MG63 (cell line): ENCODE measurements around the gene CTAGE8. TPM values are rescaled to one million over a fixed set of nuclear protein-coding genes. Genes with fewer than 3 reads are reported as not detected.
"Not testable (repeated sequence)": the region's sequence is repeated elsewhere in the genome, so short reads cannot be mapped to it uniquely, and the experiment has no call there.

Experiments used
- DNase-seq: peaks from one replicate; pipeline ENCODE4 v3.0.0-alpha.2; 2020
- H3K27me3 ChIP-seq: fragments of 250-450 bp; sonication (Bioruptor Pico); 2 replicates; pipeline ENCODE4 v1.5.1; 2020; ENCODE audit warnings: mild to moderate bottlenecking, moderate library complexity
- H3K36me3 ChIP-seq: fragments of 250-450 bp; sonication (Bioruptor Pico); 2 replicates; pipeline ENCODE4 v1.5.1; 2020; ENCODE audit warnings: mild to moderate bottlenecking, moderate library complexity
- H3K4me3 ChIP-seq: fragments of 250-450 bp; sonication (Bioruptor Pico); 2 replicates; pipeline ENCODE4 v1.5.1; 2020; ENCODE audit warnings: mild to moderate bottlenecking, moderate library complexity
- H3K9me3 ChIP-seq: fragments of 250-450 bp; sonication (Bioruptor Pico); 2 replicates; pipeline ENCODE4 v1.5.1; 2020; ENCODE audit warnings: mild to moderate bottlenecking, moderate library complexity
- total RNA-seq: library from RNA; depleted of rRNA; stranded (reverse); fragments of >200 nt; shearing (Covaris generic); gene quantifications from 2 replicates; pipeline ENCODE4 v1.2.3, GENCODE V29; 2014; ENCODE audit warnings: low replicate concordance

CTAGE8 gene
- total RNA-seq, 1 experiment from 2014 or later: not detected

DNA sequence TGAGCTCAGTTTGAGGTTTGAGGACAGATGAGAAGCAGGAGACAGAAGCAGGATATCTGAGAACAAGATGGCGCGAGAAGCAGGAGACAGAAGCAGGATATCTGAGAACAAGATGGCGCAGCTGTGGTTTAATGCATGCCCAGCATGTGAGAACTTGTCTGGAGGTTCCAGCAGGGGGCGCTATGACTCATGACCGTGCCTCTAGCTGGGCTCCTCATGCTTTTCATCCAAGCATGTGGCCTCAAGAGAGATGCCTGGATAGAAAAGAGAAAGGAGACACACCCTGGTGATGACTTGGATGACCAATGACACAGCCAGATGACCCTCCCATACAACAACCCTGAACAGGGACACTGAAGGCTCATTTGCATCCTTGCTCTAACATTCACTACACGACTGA, 10.9 kb upstream of the CTAGE8 start:
- not testable (repeated sequence) for DNase-seq, H3K27me3 ChIP-seq, H3K36me3 ChIP-seq, H3K9me3 ChIP-seq, H3K4me3 ChIP-seq

DNA sequence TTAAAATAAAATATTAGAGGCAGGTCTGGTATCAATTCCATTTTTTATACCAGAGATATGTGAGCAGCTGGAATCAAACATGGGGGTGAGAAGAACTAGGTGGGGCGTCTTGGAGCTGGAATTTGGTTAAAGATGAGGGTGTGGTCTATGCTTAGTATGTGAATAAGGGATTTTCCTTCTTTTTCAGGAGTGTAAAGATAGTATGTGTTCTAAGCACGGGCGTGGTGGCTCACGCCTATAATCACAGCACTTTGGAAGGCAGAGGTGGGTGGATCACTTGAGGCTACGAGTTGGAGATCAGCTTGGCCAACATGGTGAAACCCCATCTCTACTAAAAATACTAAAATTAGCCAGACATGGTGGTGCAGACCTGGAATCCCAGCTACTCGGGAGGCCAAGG, 6.2 kb upstream of the CTAGE8 start:
- H3K27me3 ChIP-seq, H3K36me3 ChIP-seq, DNase-seq, H3K9me3 ChIP-seq, H3K4me3 ChIP-seq: not testable (repeated sequence)

DNA sequence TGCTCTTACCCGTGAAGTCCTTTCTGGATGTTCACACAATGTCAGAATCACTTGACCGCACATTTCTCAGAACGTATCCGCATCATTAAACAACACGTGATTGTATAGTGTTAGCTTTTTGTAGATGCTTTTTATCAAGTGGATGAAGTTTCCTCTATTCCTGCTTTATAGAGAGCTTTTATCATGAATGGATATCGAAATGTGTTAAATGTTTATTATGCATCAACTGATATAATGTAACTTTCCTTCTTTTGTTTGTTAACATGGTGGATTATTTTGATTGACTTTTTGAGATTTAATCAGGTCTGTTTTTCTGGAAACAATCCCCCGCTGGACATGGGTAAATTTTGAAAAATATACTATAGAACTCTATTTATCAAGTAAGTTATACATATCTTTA, 4.4 kb downstream of the CTAGE8 start, which contains the start of gene OR2A7:
TSS of gene OR2A7 (minus strand) at position 101 of the 400 bp plus-strand sequence. CDS start 5,164 bp downstream, outside the sequence.
- not testable (repeated sequence) for H3K9me3 ChIP-seq, DNase-seq, H3K27me3 ChIP-seq, H3K36me3 ChIP-seq, H3K4me3 ChIP-seq

DNA sequence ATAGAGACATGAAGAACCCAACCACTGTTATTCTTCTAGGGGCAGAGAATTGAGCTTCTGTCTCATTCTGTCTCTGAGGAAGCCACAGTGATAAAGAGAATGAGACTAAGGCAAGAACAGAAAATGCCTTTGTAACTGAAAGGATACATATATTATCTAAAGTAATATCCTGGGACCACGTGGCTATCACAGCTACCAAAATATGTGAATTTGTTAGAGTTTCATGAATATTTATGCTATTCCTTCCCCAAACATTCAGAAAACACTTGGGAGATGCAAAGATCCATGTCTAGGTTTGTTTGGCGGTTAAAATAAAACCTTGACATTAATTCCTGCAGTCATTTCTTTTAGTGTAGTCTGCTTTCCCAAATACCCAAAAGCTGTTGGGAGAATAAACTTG, 7.0 kb downstream of the CTAGE8 start:
- not testable (repeated sequence) for H3K27me3 ChIP-seq, DNase-seq, H3K4me3 ChIP-seq, H3K9me3 ChIP-seq, H3K36me3 ChIP-seq

DNA sequence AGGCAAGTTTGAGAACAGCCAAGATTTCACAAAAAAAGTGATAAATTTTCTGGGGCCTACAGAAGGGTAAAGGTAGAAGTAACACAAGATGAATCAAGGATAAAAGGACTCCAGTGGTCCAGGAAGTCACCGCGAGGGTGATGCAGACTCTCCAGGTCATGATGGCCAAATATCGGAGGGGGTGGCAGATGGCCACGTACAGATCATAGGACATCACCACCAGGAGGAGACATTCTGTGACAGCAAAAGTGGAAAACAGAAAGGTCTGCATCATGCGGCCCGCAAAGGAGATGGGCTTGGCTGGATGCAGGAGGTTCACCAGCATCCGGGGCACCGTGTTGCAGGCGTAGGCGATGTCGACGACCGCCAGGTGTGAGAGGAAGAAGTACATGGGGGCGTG, 10.0 kb downstream of the CTAGE8 start:
- H3K27me3 ChIP-seq, H3K4me3 ChIP-seq, H3K9me3 ChIP-seq, H3K36me3 ChIP-seq, DNase-seq: not testable (repeated sequence)

DNA sequence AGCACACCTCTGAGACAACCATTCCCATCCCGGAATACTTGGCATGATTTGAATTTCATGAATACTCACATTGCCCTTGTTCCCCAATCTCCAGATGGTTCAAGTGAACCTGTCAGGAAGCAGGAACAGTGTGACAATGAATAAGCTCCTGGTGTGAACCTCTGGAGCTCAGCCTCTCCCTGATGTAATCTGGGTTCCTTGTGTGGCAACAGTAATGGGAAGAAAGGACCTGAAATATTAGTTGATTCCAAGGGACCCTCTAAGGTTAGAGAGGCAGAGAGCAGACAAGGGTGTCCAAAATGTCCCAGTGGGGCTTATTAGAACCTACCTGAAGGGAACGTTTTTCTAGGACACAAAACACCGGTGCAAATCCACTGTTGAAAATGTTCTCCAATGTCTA, 13.0 kb downstream of the CTAGE8 start:
- DNase-seq: no peak
- no peaks in the 10 kb centered on the region for H3K9me3 ChIP-seq

DNA sequence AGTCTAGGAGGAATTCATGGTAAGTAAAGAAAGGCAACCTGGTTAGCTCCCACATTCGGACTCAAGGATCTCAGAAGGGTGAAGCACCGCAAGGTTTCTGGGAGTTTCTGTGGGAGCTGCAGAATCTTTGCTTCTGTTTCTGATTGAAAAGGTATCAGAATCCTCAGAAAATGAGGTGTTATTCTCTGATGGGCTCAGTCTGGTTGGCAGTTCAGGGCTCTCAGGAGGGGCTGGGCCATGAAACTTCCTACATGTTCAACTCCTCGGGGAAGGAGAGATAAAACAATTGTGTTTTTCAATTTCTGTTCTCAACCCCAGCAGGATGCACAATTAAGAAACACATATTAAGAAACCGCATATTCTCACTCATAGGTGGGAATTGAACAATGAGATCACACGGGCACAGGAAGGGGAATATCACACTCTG, 13.6 kb downstream of the CTAGE8 start:
- Histone ChIP-seq H3K27me3 (no peaks in the 10 kb centered on the region), H3K36me3 (no peaks in the 10 kb centered on the region), H3K9me3 (no peaks in the 10 kb centered on the region), H3K4me3 (no peak overlapping the region)
- DNase-seq: no peak

More for the DNA sequence above, 13.0 kb downstream of the CTAGE8 start:
- Histone ChIP-seq H3K36me3 (no peaks in the 10 kb centered on the region), H3K27me3 (no peaks in the 10 kb centered on the region), H3K4me3 (no peak overlapping the region)

DNA sequence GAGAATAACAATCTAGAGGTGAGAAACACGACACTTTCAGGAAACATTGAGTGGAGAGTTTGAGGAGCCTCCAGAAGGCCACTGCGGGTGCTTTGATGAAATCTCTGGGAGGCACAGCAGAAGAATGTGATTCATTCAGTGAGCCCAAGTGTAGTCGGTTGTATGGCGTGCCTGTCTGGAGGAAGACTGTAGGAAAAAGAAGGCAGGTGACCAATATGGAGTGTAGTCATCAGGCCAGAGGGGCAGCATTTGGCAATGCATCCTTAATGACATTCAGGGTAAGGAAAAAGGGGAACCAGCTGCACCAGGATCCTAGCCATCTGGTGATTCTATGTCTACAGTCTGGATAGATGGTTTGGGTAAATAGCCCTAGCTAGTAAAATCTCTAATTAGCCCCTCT, 16.8 kb downstream of the CTAGE8 start:
- DNase-seq, H3K27me3 ChIP-seq: not testable (repeated sequence)

DNA sequence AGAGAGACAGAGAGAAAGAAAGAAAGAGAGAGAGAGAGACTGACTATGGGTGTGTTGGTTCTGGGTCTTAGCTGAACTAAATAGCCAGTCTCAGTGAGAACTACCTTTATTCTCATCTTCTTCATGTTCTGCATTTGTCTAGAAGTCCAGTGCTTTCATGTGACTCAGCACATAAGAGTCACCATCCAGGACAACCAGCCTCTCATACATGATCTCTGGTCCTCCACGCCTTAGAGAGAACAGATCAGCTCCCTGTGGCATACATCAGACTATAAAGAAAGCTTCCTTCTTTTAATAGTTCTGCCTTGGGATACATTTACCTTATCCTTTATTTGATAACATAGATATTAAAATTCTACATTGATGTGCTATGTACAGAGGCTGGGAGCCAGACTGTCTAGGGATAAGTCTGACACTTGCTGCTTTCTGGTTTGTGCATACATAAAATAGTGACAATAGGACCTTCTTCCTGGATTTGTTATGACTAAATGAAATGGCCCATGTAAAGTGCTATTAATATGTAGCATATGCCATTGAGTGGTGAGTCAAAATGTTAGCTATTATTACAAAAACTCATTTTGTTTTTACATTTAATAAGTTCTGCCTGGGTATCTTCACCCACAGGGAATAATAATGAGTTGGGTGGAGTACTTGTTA, 21.3 kb downstream of the CTAGE8 start:
- H3K36me3 ChIP-seq, DNase-seq, H3K4me3 ChIP-seq, H3K27me3 ChIP-seq, H3K9me3 ChIP-seq: not testable (repeated sequence)

More for the DNA sequence above, 16.8 kb downstream of the CTAGE8 start:
- H3K9me3 ChIP-seq, H3K36me3 ChIP-seq, H3K4me3 ChIP-seq: not testable (repeated sequence)

DNA sequence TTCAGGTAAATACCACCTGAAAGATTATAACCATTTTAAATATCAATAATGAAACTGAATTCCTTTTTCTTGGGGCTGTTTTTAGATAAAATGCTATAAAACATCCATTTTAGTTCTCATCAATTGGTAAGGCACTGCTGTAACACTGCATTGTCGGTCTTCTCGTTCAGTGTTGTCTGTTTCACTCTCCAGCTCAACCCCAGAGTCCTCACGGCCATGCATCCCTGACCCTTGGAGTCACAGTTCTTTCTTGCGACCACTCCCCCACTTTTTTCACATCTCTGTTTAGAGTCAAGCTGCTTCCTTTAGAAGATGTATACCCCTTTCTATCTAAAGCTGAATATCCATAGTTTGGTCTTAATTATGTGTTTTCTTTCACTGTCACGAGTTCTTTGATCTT, 22.1 kb downstream of the CTAGE8 start:
- not testable (repeated sequence) for H3K27me3 ChIP-seq, H3K4me3 ChIP-seq

DNA sequence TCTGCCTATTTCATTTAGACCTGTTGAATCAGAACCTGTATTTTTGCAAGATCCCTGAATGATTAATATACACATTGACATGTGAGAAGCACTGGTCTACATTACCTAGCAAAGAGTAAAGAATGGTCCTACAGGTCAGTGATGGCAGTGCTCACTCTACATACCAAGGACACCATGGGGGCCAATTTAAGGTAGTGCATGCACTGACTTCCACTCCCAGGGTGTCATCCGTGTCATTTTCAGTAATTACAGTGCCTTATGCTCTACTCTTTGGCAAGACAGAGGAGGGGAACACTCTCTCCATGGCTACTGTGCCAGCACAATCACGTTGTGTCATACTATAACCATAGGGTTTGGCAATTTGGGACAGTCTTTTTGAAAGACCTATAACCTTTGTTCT, 23.7 kb downstream of the CTAGE8 start:
- DNase-seq, H3K27me3 ChIP-seq, H3K4me3 ChIP-seq, H3K9me3 ChIP-seq, H3K36me3 ChIP-seq: not testable (repeated sequence)

More for the DNA sequence above, 22.1 kb downstream of the CTAGE8 start:
- not testable (repeated sequence) for DNase-seq, H3K36me3 ChIP-seq, H3K9me3 ChIP-seq

DNA sequence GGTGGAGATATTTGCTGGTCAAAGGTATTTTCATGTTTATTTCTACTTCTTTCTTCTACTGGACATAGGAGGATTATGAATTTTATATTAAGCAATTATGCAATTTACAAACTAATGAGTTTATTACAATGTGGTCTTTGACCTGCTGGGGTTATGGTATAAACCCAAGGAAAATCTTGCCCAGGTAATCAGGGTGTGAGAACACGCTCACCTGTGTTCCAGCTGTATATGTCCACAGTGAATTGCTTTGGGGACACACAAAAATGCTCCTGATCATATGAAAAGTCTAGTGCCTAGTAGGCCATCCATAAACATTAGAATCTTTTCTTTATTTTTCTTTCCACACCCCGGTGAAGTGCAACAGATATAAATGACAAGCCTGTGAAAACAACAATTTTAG, 29.7 kb downstream of the CTAGE8 start, which contains the start of gene OR2A42:
TSS of gene OR2A42 (minus strand) at position 241 of the 400 bp plus-strand sequence. CDS start 6,762 bp downstream, outside the sequence.
- not testable (repeated sequence) for DNase-seq, H3K4me3 ChIP-seq, H3K9me3 ChIP-seq, H3K36me3 ChIP-seq, H3K27me3 ChIP-seq

DNA sequence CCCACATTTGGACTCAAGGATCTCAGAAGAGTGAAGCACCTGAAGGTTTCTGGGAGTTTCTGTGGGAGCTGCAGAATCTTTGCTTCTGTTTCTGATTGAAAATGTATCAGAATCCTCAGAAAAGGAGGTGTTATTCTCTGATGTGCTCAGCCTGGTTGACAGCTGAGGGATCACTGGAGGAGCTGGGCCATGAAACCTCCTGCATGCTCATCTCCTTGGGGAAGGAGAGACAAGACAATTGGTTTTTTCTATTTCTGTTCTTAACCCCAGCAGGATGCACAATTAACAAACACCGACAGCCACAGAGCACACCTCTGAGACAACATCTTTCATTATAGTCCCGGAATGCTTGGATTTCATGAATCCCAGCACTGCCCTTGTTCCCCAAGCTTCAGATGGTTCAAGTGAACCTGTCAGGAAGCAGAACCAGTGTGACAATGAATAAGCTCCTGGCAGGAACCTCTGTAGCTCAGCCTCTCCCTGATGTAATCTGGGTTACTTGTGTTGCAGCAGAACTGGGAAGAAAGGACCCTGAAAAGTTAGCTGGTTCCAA, 30.5 kb downstream of the CTAGE8 start:
- H3K36me3 ChIP-seq: not testable (repeated sequence)

DNA sequence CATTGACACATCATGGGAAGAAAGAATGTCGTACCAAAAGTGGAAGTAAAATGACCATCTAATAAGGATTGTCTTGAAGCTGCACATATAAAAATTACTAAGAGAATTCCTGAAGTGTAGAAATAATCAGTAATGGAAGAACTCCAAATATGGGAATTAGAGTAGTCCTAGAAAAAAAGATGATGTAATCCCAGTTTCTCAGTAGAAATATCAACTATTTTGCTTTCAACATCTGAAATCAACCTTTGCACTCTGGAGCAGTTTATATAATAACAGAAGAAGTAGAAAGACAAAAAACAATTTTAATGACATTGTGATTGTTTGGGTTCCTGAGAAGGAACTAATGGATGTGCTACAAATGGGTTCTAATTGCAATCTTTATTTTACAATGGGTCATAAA, 36.0 kb downstream of the CTAGE8 start:
- not testable (repeated sequence) for H3K4me3 ChIP-seq, H3K36me3 ChIP-seq, H3K9me3 ChIP-seq, H3K27me3 ChIP-seq, DNase-seq

More for the DNA sequence above, 30.5 kb downstream of the CTAGE8 start:
- not testable (repeated sequence) for H3K4me3 ChIP-seq, H3K9me3 ChIP-seq, DNase-seq, H3K27me3 ChIP-seq

DNA sequence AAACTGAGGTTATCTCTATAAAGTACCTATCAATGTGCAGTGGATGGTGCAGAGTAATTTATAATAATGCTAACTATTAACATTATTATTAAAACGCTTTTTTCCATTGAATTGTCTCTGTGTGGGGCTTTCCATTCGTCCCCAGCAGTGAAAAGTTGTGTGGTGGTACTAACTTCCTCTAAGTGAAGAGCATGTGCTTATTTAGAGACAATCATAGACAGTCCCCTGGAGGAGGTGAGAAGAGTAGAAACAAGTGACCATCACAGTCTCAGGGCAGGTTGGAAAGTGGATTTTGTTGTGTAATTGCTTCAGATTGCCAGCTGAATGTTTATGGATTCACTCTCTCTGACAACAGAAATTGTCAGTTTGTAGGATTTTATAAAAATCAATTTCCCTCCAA, 38.1 kb downstream of the CTAGE8 start:
- not testable (repeated sequence) for H3K36me3 ChIP-seq, H3K27me3 ChIP-seq, H3K4me3 ChIP-seq, H3K9me3 ChIP-seq, DNase-seq

DNA sequence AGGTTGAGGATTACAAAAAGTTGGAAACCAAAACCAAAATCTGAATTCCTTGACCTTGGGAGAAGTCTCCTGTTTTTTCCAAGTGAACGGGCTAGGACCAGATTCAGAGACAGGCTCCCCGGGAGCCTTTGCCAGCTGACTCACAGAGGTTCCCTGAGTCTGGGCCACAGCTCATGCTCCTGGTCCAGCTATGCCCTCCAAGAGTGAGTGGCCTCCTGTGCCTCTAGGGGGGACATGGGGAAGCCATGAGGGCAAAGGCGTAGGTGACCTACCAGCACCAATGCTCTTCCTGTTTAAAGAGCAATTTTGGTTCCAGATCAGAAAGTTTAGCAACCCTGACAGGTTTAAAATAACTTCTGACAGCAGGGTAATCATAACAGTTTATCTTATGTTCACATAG, 40.3 kb downstream of the CTAGE8 start:
- H3K9me3 ChIP-seq, H3K36me3 ChIP-seq, H3K4me3 ChIP-seq, H3K27me3 ChIP-seq: not testable (repeated sequence)
- peak; percentile 8 for DNase-seq

DNA sequence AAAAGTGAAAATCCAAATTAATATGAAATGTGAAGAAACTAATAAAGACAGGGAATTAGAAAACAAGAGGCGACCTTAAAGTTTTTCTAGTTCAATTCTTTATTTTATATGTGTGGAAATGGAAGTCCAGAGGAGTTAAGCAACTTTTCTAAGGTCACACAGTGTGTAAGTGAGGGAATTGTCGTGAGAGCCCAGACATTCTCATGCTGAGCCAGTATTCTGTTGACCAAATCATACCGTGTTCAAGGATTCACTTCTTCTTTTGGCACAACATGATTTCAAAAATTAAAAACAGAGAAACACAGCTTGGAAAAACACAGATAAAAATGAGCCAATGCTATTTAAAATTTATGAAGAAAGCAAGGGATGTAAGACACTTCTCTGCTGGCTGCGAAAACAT, 42.2 kb downstream of the CTAGE8 start:
- H3K36me3 ChIP-seq, H3K27me3 ChIP-seq, H3K9me3 ChIP-seq, DNase-seq, H3K4me3 ChIP-seq: not testable (repeated sequence)

DNA sequence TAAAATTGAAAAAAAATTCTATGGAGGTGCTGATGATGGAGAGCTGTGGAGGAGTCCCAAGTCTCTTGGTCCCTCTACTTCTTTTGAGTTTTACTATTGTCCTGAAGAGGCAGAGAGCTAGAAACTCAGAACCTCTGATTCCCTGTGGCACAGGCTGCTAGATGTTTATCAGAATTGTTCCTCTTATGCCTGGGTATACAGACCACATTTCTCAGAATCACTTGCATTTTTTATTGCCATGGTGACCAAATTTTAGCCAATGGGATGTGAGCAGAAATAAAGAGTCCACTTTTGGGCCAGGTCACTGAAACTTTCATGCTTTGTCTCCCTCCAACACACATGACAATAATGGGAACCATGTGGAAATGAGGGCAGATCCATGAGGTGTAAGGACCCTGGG, 45.4 kb downstream of the CTAGE8 start:
- H3K9me3 ChIP-seq, DNase-seq, H3K27me3 ChIP-seq, H3K4me3 ChIP-seq, H3K36me3 ChIP-seq: not testable (repeated sequence)
